GM19438 (cell line): ENCODE data around the gene CENPO.
"Not testable (repeated sequence)": the region's sequence is repeated elsewhere in the genome, so short reads cannot be mapped to it uniquely, and the experiment has no call there.

Experiments
- ATAC-seq: cut with Tn5 transposase; IDR thresholded peaks from one replicate; pipeline ENCODE4 v1.9.1; 2021; ENCODE audit warnings: low read depth; ENCODE audit not compliant: unreplicated experiment

The CENPO gene

GRCh38 chr2:24787532-24787931, 5.7 kb upstream of the CENPO start:
- ATAC-seq: no peak

- no peak for ATAC-seq
Measured at GRCh38 chr2:24788816-24789215, 4.4 kb upstream of the CENPO start.

- no peak for ATAC-seq
Measured at GRCh38 chr2:24791452-24791851, 1.8 kb upstream of the CENPO start.

- ATAC-seq: no peak
Measured at GRCh38 chr2:24792542-24792873, 717 bp upstream of the CENPO start.

GRCh38 chr2:24793761-24794435, 673 bp downstream of the CENPO start:
- ATAC-seq: no peak

- ATAC-seq: no peak
Measured at GRCh38 chr2:24797644-24798043, 4.4 kb downstream of the CENPO start.

GRCh38 chr2:24800487-24800886, 7.3 kb downstream of the CENPO start:
- not testable (repeated sequence) for ATAC-seq

GRCh38 chr2:24805811-24806660, 12.8 kb downstream of the CENPO start:
- not testable (repeated sequence) for ATAC-seq

GRCh38 chr2:24806661-24807036, 13.4 kb downstream of the CENPO start:
- ATAC-seq: no peak

GRCh38 chr2:24809316-24810007, 16.2 kb downstream of the CENPO start:
- no peak for ATAC-seq

GRCh38 chr2:24813691-24814137, 20.5 kb downstream of the CENPO start:
- no peak for ATAC-seq

- ATAC-seq: no peak
Measured at GRCh38 chr2:24814516-24814915, 21.3 kb downstream of the CENPO start.

- no peak for ATAC-seq
Measured at GRCh38 chr2:24815171-24815570, 21.9 kb downstream of the CENPO start.

- no peak for ATAC-seq
Measured at GRCh38 chr2:24816404-24816803, 23.2 kb downstream of the CENPO start.

- ATAC-seq: no peak
Measured at GRCh38 chr2:24816884-24817283, 23.7 kb downstream of the CENPO start.

- no peak for ATAC-seq
Measured at GRCh38 chr2:24818721-24819167, 25.5 kb downstream of the CENPO start.

- ATAC-seq: no peak
Measured at GRCh38 chr2:24819442-24820174, 26.4 kb downstream of the CENPO start.

- ATAC-seq: no peak
Measured at GRCh38 chr2:24820175-24820513, 26.9 kb downstream of the CENPO start.

- no peak for ATAC-seq
Measured at GRCh38 chr2:24820598-24821432, 27.6 kb downstream of the CENPO start.

- ATAC-seq: no peak
Measured at GRCh38 chr2:24821433-24821891, 28.2 kb downstream of the CENPO start.
